Measurements from ENCODE around the gene ANKRD10. TPM values are rescaled to one million over a fixed set of nuclear protein-coding genes. Genes with fewer than 3 reads are reported as not detected.

The ANKRD10 gene
- total RNA-seq, 6 experiments from 2014 or later: 40.4 to 56.2 (median 44.3) TPM

DNA sequence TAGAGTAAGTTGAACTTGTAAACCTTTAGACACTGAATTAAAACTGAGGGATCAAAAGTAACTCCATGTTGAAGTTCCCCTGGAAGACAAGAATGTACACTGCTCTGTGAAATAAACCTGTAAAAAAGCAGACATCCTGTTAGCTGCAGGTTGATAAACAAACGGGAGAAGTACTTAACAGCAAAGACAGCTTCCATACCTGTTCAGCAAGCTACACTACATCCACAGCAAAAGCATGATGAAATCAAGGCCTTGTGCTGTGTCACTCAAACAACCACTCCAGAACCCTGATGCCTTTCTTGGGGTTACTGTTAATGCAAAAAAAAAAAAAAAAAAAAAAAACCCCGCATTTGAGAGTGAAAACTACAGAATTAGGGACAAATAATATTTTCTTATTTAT lies 20.8 kb downstream of the ANKRD10 start:
- intact Hi-C loops (cut with DNase I): no loop called here
- Histone ChIP-seq H3K36me3 (peaks cover 0 to 31% (median 9%) of the 10 kb centered on the region in 4 donors), H3K9me3 (no peaks in the 10 kb centered on the region), H3K27ac (no peak overlapping the region), H3K4me1 (no peaks in the 10 kb centered on the region), H3K27me3 (no peaks in the 10 kb centered on the region), H3K4me3 (no peak overlapping the region)
- ATAC-seq (no peak), DNase-seq (no peak)
- TF ChIP-seq, protein P1, sequence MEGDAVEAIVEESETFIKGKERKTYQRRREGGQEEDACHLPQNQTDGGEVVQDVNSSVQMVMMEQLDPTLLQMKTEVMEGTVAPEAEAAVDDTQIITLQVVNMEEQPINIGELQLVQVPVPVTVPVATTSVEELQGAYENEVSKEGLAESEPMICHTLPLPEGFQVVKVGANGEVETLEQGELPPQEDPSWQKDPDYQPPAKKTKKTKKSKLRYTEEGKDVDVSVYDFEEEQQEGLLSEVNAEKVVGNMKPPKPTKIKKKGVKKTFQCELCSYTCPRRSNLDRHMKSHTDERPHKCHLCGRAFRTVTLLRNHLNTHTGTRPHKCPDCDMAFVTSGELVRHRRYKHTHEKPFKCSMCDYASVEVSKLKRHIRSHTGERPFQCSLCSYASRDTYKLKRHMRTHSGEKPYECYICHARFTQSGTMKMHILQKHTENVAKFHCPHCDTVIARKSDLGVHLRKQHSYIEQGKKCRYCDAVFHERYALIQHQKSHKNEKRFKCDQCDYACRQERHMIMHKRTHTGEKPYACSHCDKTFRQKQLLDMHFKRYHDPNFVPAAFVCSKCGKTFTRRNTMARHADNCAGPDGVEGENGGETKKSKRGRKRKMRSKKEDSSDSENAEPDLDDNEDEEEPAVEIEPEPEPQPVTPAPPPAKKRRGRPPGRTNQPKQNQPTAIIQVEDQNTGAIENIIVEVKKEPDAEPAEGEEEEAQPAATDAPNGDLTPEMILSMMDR (IDR thresholded peaks at IDR 0.05): no peak
- no peak for TF ChIP-seq POLR2A (IDR thresholded peaks at IDR 0.05)
- 95% methylated on average over 2 of the region's 2 CpGs for WGBS (ENCODE audit: insufficient coverage, low coverage, low lambda C conversion rate, missing lambda C conversion rate)

DNA sequence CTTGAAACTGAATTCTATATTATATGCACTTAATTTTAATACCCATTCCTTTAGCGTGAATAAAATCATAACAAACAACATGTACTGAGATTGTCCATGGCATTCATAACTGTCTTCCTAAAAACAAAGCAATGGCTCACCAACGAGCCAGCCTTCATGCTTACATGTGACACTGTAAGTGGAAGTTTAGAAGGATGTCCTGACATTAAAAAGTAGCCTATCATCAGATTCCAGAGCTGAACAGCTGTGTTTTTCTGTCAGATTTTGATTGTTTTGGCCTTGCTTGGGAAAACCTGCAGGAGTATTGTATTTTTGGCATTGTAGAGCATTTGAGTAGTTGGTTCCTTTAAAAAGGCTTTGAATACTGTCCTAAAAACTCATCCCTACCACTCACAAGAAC lies 21.3 kb downstream of the ANKRD10 start:
- no peak for ATAC-seq
- H3K4me3 ChIP-seq: no peak overlapping the region
- DNase-seq: no peak
- peaks cover 0 to 31% (median 9%) of the 10 kb centered on the region in 4 donors for H3K36me3 ChIP-seq
- H3K9me3 ChIP-seq: no peaks in the 10 kb centered on the region
- no peaks in the 10 kb centered on the region for H3K4me1 ChIP-seq
- 88% methylated on average over 2 of the region's 2 CpGs for WGBS (ENCODE audit: insufficient coverage, low coverage, low lambda C conversion rate, missing lambda C conversion rate)
- intact Hi-C loops (cut with DNase I): no loop called here
- TF ChIP-seq, protein P1 (IDR thresholded peaks at IDR 0.05): no peak
- no peak for TF ChIP-seq POLR2A (IDR thresholded peaks at IDR 0.05)
- H3K27ac ChIP-seq: no peak overlapping the region
- H3K27me3 ChIP-seq: no peaks in the 10 kb centered on the region

GRCh38 chr13:110890279-110891165 lies 24.3 kb downstream of the ANKRD10 start:
- 74% methylated on average over 7 of the region's 8 CpGs for WGBS (ENCODE audit: insufficient coverage, low coverage, low lambda C conversion rate, missing lambda C conversion rate)
- TF ChIP-seq POLR2A (IDR thresholded peaks at IDR 0.05): no peak
- TF ChIP-seq, protein P1 (IDR thresholded peaks at IDR 0.05): no peak
- Histone ChIP-seq H3K4me3 (no peak overlapping the region), H3K27ac (no peak overlapping the region), H3K36me3 (peaks cover 0 to 31% (median 9%) of the 10 kb centered on the region in 4 donors), H3K9me3 (no peaks in the 10 kb centered on the region), H3K4me1 (no peaks in the 10 kb centered on the region), H3K27me3 (no peaks in the 10 kb centered on the region)
- ATAC-seq (peak in 1 of 4 donors; percentile 43), DNase-seq (no peak)
- intact Hi-C loops (cut with DNase I): no loop called here

GRCh38 chr13:110888390-110888789 lies 26.5 kb downstream of the ANKRD10 start:
- Histone ChIP-seq H3K36me3 (peaks cover 0 to 24% (median 6%) of the 10 kb centered on the region in 4 donors), H3K4me1 (no peaks in the 10 kb centered on the region), H3K9me3 (no peaks in the 10 kb centered on the region), H3K4me3 (no peak overlapping the region), H3K27me3 (no peaks in the 10 kb centered on the region), H3K27ac (no peak overlapping the region)
- TF ChIP-seq POLR2A (IDR thresholded peaks at IDR 0.05): no peak
- TF ChIP-seq, protein P1 (IDR thresholded peaks at IDR 0.05): no peak
- DNase-seq: no peak
- 77% methylated on average over 3 of the region's 3 CpGs for WGBS (ENCODE audit: insufficient coverage, low coverage, low lambda C conversion rate, missing lambda C conversion rate)
- ATAC-seq: no peak
- intact Hi-C loops (cut with DNase I): no loop called here
